ENCODE results near the gene NFILZ.
"Not testable (repeated sequence)": the region's sequence is repeated elsewhere in the genome, so short reads cannot be mapped to it uniquely, and the experiment has no call there.

The NFILZ gene

DNA sequence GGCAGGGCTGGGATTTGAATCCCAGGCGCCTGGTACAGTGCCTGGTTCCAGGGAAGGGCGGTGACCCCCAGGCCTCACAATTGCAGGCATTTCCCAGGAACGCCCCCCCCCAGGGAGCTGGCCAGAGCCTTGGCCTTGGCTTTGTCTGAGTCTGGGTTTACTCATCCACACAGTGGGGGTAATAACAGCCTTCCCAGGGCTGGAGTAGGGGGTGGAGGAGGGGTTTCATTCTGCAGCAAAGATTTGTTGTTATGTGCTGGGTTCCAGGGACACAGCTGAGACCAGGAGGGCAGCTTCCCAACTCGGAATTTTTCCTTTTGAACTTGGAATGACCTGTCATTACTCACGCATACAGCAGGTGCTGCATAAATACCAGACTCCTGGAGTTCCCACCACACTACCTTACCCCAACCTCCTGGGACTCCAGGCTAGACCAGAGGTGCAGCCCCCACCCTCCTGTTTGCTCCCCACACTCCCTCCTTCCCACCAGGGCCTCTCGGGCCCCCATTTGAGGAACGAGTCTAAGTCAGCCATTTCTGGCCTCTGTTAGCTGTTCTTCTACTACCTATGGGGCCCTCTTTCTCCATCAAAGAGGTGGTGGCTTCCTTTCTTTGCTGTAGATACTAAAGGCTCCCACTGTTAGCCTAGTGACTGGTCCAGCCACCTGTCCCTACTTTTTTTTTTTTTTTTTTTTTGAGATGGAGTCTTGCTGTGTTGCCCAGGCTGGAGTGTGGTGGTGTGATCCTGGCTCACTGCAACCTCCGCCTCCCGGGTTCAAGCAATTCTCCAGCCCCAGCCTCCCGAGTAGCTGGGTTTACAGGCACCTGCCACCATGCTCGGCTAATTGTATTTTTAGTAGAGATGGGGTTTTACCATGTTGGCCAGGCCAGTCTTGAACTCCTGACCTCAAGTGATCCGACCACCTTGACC, 18.3 kb upstream of the NFILZ start:
- DNase-seq (ENCODE audit: low spot score) = no peak

DNA sequence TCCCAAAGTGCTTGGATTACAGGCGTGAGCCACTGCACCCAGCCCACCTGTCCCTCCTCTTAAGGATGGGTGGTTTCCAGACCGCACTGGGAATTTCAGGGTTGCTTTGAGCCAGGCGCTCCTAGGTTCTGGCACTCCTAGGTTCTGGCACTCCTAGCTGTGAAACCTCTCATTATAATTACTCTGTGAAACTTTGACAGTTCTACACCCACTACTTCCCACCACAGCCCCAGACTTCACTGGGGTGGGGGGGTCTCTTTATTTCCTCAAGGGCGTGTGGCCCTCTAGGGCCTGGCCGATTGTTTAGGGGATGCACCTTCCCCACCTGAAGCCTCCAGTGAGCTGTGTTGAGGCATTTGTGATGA, 17.6 kb upstream of the NFILZ start:
- DNase-seq (ENCODE audit: low spot score) = no peak

DNA sequence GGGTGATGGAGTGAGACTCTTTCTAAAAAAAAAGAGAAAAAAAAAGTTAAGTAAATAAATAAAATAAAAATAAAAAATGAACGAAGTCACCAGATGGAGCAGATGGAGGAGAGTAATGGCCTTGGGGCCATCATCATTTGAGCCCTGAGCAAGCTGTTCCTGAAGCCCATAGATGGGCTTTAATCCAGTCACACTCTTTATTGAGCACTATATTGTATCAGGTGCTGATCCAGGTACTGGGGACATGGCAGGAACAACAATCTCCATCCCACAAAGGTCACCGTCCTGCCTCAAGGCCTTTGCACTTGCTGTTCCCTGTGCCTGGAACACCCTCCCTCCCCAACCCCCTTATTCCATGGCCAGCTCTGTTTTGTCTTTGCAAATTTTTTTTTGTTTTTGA, 16.0 kb upstream of the NFILZ start:
- DNase-seq (ENCODE audit: low spot score) = no peak

DNA sequence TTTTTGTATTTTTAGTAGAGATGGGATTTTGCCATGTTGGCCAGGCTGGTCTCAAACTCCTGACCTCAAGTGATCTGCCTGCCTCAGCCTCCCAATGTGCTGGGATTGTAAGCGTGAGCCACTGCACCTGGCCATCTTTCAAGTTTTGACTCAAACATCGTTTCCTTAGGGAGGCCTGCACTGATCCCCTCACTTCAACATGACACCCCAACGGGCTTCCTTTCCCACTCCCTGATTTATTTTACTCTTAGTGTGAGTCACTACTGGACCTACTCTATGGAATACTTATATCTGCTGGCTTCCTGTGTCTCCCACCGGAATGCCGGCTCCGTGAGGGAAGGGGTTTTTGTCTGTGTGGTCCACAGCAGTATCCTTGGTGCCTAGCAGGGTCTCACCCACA, 15.4 kb upstream of the NFILZ start:
- no peak for DNase-seq (ENCODE audit: low spot score)

DNA sequence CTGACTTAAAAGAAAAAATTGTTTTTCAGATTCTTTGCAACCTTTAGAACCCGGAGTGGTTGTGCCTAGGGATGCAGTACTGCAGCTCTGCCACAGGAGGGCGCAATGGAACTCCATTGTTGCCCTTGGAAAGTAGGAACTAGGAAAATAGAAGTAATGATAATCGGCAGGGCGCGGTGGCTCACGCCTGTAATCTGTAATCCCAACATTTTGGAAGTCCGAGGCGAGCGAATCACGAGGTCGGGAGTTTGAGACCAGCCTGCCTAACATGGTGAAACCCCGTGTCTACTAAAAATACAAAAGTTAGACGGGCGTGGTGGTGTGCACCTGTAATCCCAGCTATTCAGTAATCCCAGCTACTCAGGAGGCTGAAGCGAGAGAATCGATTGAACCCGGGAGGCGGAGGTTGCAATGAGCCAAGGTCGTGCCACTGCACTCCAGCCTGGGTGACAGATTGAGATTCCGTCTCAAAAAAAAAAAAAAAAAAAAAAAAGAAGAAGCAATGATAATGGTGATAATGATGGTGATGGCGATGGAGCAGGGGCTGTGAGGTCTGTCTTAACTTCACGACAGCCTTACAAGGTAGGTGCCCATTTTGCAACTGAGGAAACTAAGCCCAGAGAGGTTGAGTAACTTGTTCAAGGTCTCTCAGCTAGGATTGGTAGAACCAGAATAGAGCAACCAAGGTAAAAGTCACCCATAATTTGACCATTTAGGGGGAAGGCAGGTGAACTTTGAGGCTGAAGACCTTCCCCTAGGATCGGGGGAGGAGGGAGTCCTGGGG, 14.4 kb upstream of the NFILZ start:
- DNase-seq (ENCODE audit: low spot score) = peak; percentile 75

DNA sequence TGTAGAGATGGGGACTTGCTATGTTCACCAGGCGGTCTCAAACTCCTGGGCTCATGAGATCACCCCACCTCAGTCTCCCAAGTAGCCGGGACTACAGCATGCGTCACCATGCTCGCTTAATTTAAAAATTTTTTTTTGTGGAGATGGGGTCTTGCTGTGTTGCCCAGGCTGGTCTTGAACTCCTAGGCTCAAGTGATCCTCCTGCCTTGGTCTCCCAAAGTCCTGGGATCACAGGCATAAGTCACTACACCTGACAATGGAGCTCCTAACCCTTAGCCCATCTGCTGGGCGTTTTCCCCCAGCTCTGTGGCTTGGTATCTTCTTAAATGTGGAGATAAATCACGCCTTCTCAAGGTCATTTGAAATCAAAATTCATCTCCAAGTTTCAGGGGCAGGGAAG, 13.6 kb upstream of the NFILZ start:
- DNase-seq (ENCODE audit: low spot score) = no peak

DNA sequence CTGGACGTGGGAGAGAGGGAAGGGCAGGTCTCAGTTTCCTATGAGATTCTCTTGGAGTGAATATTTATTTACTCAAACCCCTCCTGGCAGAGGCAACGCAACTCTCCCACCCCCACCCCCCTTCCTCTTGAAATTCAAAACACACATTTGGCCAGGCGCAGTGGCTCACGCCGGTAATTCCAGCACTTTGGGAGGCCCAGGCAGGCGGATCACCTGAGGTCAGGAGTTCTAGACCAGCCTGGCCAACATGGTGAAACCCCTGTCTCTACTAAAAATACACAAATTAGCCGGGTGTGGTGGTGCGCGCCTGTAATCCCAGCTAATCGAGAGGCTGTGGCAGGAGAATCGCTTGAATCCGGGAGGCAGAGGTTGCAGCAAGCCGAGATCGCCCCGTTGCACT, 13.1 kb upstream of the NFILZ start:
- not testable (repeated sequence) for DNase-seq (ENCODE audit: low spot score)

DNA sequence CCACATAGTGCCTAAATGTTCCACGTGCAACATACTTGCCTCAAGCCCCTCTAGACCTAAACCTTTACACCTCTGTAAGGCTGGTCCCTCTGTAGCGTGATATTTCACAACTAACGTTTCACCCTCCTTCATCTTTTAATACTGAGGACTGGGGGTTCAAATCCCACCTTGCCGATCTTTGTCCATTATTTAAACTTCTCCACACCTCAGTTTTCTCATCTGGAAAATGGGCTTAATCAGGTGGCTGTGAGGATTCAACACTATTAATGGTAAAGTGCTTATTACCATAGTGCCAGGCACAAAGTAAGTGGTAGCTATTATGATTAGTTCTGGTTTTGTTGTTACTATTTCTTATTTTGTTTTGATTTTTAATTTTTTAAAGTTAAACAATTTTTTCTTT, 12.4 kb upstream of the NFILZ start:
- DNase-seq (ENCODE audit: low spot score) = no peak

DNA sequence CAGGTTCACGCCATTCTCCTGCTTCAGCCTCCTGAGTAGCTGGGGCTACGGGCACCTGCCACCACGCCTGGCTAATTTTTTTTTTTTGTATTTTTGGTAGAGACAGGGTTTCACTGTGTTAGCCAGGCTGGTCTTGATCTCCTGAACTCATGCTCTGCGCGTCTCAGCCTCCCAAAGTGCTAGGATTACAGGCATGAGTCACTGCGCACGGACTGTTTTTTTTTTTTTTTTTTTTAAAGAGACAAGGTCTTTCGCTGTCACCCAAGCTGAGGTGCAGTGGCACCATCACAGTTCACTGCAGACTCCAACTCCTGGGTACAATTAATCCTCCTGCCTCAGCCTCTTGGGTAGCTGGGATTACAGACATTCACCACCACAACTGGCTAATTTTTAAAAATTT, 11.7 kb upstream of the NFILZ start:
- DNase-seq (ENCODE audit: low spot score) = no peak

DNA sequence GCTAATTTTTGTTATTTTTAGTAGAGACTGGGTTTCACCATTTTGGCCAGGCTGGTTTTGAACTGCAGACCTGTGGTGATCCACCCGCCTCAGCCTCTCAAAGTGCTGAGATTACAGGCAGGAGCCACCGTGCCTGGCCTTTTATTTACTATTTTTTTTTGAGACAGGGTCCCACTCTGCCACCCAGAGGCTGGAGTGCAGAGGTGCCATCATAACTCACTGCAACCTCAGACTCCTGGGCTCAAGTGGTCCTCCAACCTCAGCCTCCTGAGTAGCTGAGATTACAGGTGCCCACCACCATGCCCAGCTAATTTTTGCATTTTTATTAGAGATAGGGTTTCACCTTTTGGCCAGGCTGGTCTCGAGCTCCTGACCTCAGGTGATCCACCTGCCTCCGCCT, 7.5 kb upstream of the NFILZ start:
- not testable (repeated sequence) for DNase-seq (ENCODE audit: low spot score)

DNA sequence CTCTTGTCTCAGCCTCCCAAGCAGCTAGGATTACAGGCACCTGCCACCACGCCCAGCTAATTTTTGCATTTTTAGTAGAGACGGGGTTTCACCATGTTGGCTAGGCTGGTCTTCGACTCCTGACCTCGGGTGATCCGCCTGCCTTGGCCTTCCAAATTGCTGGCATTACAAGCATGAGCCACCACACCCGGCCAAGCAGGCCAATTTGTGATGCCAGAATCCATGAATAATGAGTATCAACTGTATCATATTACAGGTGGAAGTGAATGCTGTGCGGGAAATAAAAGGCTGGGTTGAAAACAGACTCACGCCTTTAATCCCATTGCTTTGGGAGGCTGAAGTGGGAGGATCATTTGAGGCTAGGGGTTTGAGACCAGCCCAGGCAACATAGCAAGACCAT, 3.6 kb upstream of the NFILZ start:
- DNase-seq (ENCODE audit: low spot score) = no peak

DNA sequence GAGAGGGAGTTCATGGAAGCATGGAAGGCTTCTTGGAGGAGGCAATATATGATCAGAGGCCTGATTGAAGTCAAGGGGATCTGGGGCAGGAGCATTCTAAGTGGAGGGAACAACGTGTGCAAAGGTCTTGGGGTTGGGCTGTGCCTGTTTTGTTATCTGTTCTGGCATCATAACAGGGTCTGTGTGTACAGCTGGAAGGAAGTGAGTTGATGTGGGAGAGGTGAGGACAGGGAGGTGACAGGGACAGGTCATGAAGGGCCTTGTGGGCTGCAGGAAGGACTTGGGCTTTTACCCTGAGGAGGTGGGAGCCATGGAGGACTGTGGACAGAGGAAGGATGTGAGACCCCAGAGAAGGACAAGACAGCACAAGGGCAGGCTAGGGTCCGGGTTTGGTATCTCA, 1.2 kb upstream of the NFILZ start:
- no peak for DNase-seq (ENCODE audit: low spot score)

DNA sequence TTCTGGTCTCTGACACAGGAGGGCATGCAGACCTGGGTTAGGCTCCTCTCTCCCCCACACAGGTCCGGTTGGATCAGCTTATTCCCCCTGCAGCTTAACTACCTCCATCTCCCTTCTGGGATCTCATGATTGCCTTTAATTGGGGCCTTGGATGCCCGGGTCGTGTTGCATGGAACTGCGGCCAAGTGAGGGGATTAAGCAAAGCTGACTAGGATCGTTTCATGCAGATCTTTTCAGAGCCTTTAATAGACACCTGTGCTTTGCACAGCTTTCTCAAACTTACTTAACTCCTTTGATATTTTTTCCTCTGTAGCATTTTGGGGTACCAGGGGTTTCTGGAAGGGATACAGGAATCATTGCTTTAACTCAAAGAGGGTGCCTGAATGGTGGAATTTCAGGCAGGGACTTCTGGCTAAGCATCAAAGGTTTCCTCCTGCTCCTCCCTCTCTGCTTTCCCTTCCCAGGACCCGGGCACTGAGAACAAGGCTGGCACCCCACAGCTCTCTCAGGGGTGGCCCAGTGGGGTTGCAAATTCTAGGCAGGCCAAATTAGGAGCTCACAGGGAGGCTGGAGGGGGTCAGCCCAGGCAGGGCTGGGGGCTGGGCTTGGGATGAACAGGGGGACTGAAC, 477 bp downstream of the NFILZ start:
- DNase-seq (ENCODE audit: low spot score) = no peak

DNA sequence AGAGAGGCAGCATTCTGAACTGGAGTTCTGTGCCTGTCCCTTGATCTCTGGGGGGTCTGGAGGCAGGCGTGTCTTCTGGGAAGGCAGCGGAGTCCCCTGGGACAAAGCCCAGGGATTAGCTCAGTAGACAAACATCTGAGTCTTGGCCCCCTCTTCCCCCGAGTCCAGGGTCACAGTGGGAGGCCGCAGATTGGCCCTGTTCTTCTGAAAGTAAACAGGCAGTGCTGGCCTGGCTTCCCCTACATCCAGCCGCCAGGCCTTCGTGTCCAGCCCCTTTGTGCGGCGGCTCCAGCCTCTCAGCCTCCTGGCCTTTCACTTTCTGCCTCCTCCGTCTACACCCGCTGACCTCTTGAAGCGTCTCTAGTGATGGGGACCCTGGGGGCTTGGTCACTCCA, 989 bp downstream of the NFILZ start:
- peak; percentile 75 for DNase-seq (ENCODE audit: low spot score)

DNA sequence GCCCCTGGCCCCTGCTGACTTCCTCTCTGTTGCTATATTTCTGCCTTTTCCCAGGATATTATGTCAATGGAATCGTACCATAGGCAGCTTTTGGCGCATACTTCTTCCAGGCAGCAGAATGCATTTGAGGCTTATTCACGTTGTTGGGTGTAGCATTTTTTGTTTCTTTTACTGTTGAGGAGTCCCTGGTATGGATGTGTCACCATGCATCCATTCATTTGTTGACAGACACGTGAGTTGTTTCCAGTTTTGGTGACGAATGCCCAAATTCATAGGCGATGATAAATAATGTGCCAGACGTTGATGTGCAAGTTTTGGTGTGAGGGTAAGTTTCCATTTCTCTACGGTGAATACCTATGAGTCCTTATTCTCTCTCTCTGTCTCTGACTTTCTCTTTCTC, 5.0 kb downstream of the NFILZ start:
- DNase-seq (ENCODE audit: low spot score) = no peak

DNA sequence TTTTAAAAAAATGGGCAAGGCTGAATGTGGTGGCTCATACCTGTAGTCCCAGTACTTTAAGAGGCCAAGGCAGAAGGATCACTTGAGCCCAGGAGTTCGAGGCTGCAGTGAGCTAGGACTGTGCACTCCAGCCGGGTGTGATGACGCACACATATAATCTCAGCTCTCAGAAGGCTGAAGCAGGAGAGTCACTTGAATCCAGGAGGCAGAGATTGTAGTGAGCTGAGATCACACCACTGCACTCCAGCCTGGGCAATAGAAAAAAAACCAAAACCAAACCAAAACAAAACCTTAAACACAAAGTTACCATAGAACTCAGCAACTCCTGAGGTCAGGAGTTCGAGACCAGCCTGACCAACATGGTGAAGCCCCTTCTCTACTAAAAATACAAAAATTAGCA, 6.6 kb downstream of the NFILZ start:
- not testable (repeated sequence) for DNase-seq (ENCODE audit: low spot score)

DNA sequence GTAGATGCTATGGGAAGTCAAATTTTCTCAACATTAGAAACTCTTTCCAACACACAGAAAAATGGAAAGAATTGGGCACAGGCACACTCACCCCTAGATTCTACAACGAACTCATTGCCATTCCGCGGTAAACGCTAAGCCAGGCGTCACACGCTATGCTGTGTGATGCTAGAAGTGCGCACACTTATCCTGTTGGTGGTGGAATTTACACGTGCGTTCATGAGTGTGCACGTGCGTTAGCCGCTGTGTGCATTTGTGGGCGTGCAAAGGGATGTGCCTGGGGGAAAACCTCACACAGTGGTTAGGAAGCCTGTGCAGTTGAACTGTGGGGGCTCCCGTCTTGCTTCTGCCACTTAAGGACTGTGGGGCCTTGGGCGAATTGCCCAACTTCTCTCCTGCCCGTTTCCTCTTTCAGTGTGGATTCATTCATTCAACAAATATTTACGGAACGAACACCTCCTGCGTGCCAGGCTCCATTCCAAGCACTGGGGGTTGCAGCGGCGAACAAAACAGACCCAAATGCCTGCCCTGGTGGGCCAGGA, 7.7 kb downstream of the NFILZ start:
- DNase-seq (ENCODE audit: low spot score) = no peak

DNA sequence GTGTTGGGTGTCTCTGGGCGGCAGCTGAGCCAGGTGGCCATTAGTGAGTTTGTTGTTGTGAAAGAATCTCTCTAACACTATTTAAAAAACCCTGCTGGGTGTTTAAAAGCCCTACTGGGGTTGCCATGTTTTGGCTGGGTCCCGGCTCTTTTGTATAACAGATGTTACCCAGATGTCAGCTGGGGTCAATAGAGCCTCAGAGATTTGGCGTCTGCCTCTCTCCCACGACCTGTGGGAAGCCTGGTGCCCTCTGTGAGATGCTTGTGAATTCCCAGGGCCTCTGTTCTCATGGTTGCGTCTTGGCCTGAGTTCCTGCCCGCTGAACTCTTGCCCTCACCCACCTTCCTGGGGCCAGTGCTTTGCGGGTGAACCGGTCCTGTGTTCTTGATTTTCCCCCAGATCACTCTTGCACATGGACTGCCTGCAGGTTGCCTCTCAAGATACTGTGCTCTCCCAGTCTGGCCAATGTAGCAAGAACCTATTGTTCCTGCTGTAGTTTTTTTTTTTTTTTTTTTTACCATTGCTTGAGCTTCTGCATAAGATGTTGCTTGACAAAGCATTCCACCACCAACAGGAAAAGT, 9.5 kb downstream of the NFILZ start:
- no peak for DNase-seq (ENCODE audit: low spot score)

DNA sequence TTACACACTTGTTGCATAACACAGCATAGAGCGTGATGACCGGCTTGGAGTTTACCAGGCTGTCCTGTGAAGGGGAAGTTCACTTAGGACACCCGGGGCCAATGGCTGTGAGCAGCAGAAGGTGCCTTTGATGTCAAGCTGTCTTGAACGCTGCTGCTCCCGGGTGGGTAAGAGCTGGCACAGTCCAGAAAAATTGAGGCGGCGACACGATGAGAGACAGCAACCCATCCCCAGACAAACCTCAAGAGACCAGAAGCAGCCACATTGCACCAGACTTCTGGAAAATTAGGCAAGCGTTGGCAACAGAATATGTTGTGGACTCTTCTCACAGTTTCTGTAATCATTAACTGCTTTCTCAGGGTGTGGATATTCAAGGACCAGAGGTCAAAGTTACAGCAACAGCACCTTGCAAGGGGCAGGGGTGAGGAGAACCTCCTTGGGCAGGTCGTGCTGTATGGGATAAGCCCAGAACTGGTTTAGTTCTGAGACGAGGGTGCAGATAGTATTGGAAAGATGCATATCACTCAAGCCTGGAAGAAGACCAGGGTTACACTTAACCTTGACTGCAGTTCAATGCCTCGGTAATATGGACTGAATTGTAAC, 10.1 kb downstream of the NFILZ start:
- no peak for DNase-seq (ENCODE audit: low spot score)

DNA sequence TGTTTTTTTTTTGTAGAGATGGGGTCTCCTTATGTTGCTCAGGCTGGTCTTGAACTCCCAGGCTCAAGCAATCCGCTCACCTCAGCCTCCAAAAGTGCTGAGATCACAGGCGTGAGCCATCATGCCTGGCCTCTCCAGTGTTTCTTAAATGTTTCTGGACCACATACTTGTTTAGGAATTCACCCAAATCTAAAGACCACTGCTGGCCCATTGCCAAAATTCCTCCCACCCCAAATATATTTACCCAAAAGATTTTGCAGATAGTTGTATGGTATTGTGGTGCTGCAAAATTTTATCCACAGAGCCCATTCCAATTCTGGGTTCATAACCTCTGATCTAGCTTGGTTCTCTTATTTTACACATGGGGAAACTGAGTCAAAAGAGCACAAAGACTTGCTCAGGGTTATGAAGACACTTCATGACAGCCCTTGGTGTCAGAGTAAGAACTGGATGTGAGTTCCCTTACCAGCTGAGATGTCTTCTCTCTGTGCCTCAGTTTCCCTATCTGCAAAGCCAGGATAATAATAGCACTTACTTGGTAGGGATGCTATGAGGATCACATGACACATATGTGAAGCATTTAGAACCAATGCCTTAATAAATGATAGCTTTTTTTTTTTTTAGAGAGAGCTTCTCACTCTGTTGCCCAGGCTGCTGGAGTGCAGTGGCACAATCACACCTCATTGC, 10.9 kb downstream of the NFILZ start:
- no peak for DNase-seq (ENCODE audit: low spot score)

DNA sequence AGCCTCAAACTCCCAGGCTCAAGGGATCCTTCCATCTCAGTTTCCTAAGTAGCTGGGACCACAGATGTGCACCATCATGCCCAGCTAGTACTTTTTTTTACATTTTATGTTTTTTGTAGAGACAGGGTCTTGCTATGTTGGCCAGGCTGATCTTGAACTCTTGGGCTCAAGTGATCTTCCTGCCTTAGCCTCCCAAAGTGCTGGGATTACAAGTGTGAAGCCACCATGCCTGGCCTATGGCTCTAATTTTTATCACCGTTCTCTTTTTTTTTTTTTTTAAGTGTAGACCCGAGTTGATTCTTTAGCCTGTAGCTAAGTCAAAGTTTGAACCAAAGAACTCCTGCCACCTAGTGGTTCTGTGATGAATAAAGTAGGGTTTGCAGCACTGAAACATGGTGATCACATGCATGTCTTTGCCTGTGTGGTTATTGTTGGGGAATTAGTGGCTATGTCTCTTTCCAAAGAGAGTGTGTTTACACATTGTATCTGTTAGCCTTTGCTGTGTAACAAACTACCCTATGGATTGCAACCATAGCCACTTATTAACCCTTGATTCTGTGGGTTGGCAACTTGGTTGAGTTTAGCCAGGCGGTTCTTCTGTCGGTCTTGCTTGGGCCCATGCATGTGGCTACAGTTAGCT, 11.6 kb downstream of the NFILZ start:
- no peak for DNase-seq (ENCODE audit: low spot score)

Measured in ecto neural progenitor cell (in vitro differentiated cells).